Stomach (tissue), 9 donors: ENCODE measurements around the gene RSRP1. TPM values are rescaled to one million over a fixed set of nuclear protein-coding genes. Genes with fewer than 3 reads are reported as not detected.

ENCODE experiments used
- DNase-seq, 2 donors: peaks; one replicate each; pipeline versions ENCODE4 v3.0.0 to v3.0.0-alpha.2; 2013 to 2019
- H3K27ac ChIP-seq, 5 donors: fragments of 200-600 bp in 4 of 5; sonication (generic) in 4 of 5; one replicate each; pipeline ENCODE4 v1.5.1; 2013 to 2019; ENCODE audit warnings: mild to moderate bottlenecking in 1 of 5, moderate library complexity in 1 of 5
- H3K27me3 ChIP-seq, 3 donors: fragments of 200-600 bp; sonication (generic); one replicate each; pipeline ENCODE4 v1.5.1; 2017 to 2019; ENCODE audit warnings: mixed run types in 1 of 3
- H3K36me3 ChIP-seq, 4 donors: fragments of 200-600 bp; sonication (generic); 1 replicate in 3 of 4; 2 replicates in 1 of 4; pipeline ENCODE4 v1.5.1; 2016 to 2019
- H3K4me1 ChIP-seq, 4 donors: fragments of 200-600 bp; sonication (generic); one replicate each; pipeline ENCODE4 v1.5.1; 2016 to 2019
- H3K4me3 ChIP-seq, 4 donors: fragments of 200-600 bp; sonication (generic) in 3 of 4; one replicate each; pipeline ENCODE4 v1.5.1; 2016 to 2019; ENCODE audit warnings: mild to moderate bottlenecking in 1 of 4
- H3K9me3 ChIP-seq, 4 donors: fragments of 200-600 bp; sonication (generic); one replicate each; pipeline ENCODE4 v1.5.1; 2016 to 2019
- CTCF ChIP-seq, 7 experiments: fragments of 450-650 bp in 4 of 7; fragments of 200-600 bp in 3 of 7; sonication (generic) in 3 of 7; IDR thresholded peaks; one replicate each; pipeline ENCODE4 v1.5.1; 2016 to 2019; ENCODE audit warnings: antibody characterized with exemption in 7 of 7, control low read depth in 2 of 7, mild to moderate bottlenecking in 1 of 7
- EP300 ChIP-seq: sonication (generic); formaldehyde crosslinking; IDR thresholded peaks from one replicate; pipeline ENCODE4 v1.6.1; 2017; ENCODE audit warnings: antibody characterized with exemption
- POLR2A ChIP-seq, 4 donors: fragments of 450-650 bp; IDR thresholded peaks; one replicate each; pipeline ENCODE4 v1.6.1; 2016; ENCODE audit warnings: antibody characterized with exemption in 4 of 4, control low read depth in 2 of 4, mild to moderate bottlenecking in 1 of 4, moderate library complexity in 1 of 4
- POLR2AphosphoS5 ChIP-seq, 3 donors: sonication (generic); formaldehyde crosslinking; IDR thresholded peaks; one replicate each; pipeline ENCODE4 v1.6.1; 2016; ENCODE audit warnings: antibody characterized with exemption in 3 of 3
- WGBS, 5 donors: extraction: QIAGEN DNeasy Blood & Tissue Kit in 3 of 5; methylation state at CpG; one replicate each; pipeline versions ENCODE4 v1.1.5 to v1.1.7; 2013 to 2018; 5-methylcytosine and 5-hydroxymethylcytosine counted together
- intact Hi-C: fragments of 100-400 bp; cut with DNase I; formaldehyde crosslinking; loops from one replicate; pipeline ENCODE4 v1.15.1; 2023; ENCODE audit warnings: low total_unique reads
- polyA plus RNA-seq, 3 donors: library from polyadenylated mRNA; stranded (reverse); fragments of 200-250 nt; gene quantifications; one replicate each; pipeline ENCODE4 v1.2.3, GENCODE V29; 2013
- total RNA-seq, 5 donors: library from RNA; depleted of rRNA; stranded (reverse); fragments of >200 nt; gene quantifications; one replicate each; pipeline versions ENCODE4 v1.1.0 to v1.2.3, GENCODE V29; 2014 to 2016
- donor health status: healthy with polysubstance abuse.
- donor health status: Bipolar disorder and iron deficiency.
- donor health status: healthy.

The RSRP1 gene
- total and polyA plus RNA-seq, 8 donors, result 12.8 to 476 (median 151) TPM

GRCh38 chr1:25196830-25197229 lies 50.4 kb downstream of the RSRP1 start:
- Histone ChIP-seq H3K4me3 (no peak overlapping the region), H3K27ac (no peak overlapping the region), H3K4me1 (peaks cover 10 to 18% (median 12%) of the 10 kb centered on the region in 4 donors), H3K27me3 (peaks cover 0 to 7% (median 0%) of the 10 kb centered on the region in 3 donors), H3K9me3 (no peaks in the 10 kb centered on the region), H3K36me3 (no peaks in the 10 kb centered on the region)
- DNase-seq, result no peak
- intact Hi-C loops, result no loop called here
- WGBS, 5 donors, result 80 to 91% (median 89%) methylated on average over 7 of the region's 7 CpGs
- TF ChIP-seq POLR2AphosphoS5 (IDR thresholded peaks at IDR 0.05) (no peak), POLR2A (IDR thresholded peaks at IDR 0.05) (no peak), EP300 (no peak)

- intact Hi-C loops, result no loop called here
- Histone ChIP-seq H3K27me3 (peaks cover 0 to 7% (median 0%) of the 10 kb centered on the region in 3 donors), H3K4me3 (no peak overlapping the region), H3K36me3 (no peaks in the 10 kb centered on the region), H3K27ac (no peak overlapping the region), H3K9me3 (no peaks in the 10 kb centered on the region), H3K4me1 (peaks cover 10 to 18% (median 12%) of the 10 kb centered on the region in 4 donors)
- DNase-seq, result no peak
- no peak for TF ChIP-seq POLR2AphosphoS5 (IDR thresholded peaks at IDR 0.05)
- no peak for TF ChIP-seq CTCF (IDR thresholded peaks at IDR 0.05)
- TF ChIP-seq EP300, result no peak
- TF ChIP-seq POLR2A (IDR thresholded peaks at IDR 0.05), result no peak
- 47 to 81% (median 73%) methylated on average over 6 of the region's 6 CpGs for WGBS, 5 donors
These were observed 51.4 kb downstream of the RSRP1 start for GRCh38 chr1:25195835-25196234.

GRCh38 chr1:25194572-25195020 lies 52.7 kb downstream of the RSRP1 start:
- H3K36me3 ChIP-seq, result no peaks in the 10 kb centered on the region
- H3K27me3 ChIP-seq, result peaks cover 0 to 7% (median 0%) of the 10 kb centered on the region in 3 donors
- H3K4me3 ChIP-seq, result no peak overlapping the region
- peak in 1 of 2 donors; percentile 38 for DNase-seq
- no peak overlapping the region for H3K27ac ChIP-seq
- intact Hi-C loops, result no loop called here
- H3K4me1 ChIP-seq, result peaks cover 10 to 18% (median 12%) of the 10 kb centered on the region in 4 donors
- WGBS, 5 donors, result 65 to 86% (median 80%) methylated on average over 17 of the region's 17 CpGs
- H3K9me3 ChIP-seq, result no peaks in the 10 kb centered on the region
- no peak for TF ChIP-seq CTCF (IDR thresholded peaks at IDR 0.05)
- TF ChIP-seq POLR2AphosphoS5 (IDR thresholded peaks at IDR 0.05), result no peak
- no peak for TF ChIP-seq EP300
- TF ChIP-seq POLR2A (IDR thresholded peaks at IDR 0.05), result no peak

DNA sequence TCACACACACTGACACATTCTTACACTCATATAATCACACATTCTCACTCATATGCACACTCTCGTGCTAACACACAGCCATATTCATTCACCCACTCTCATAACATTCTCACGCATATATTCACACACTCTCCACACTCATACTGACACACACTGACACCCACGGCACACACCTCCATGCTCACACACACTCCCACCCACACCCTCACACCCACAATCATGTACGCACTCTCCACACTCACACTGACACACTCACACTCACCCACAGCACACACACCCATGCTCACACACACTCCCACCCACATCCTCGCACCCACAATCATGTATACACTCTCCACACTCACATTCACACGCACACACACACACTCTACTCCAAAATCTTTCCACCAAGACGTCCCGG lies 53.2 kb downstream of the RSRP1 start:
- H3K4me3 ChIP-seq, result no peak overlapping the region
- intact Hi-C loops, result no loop called here
- H3K9me3 ChIP-seq, result no peaks in the 10 kb centered on the region
- no peak for DNase-seq
- TF ChIP-seq CTCF (IDR thresholded peaks at IDR 0.05), result no peak
- TF ChIP-seq POLR2AphosphoS5 (IDR thresholded peaks at IDR 0.05), result no peak
- TF ChIP-seq EP300, result no peak
- no peak for TF ChIP-seq POLR2A (IDR thresholded peaks at IDR 0.05)
- WGBS, 5 donors, result 71 to 85% (median 81%) methylated on average over 8 of the region's 8 CpGs
- H3K36me3 ChIP-seq, result no peaks in the 10 kb centered on the region
- peaks cover 10 to 16% (median 12%) of the 10 kb centered on the region in 4 donors for H3K4me1 ChIP-seq
- peaks cover 0 to 7% (median 0%) of the 10 kb centered on the region in 3 donors for H3K27me3 ChIP-seq
- no peak overlapping the region for H3K27ac ChIP-seq

GRCh38 chr1:25193229-25193628 lies 54.0 kb downstream of the RSRP1 start:
- intact Hi-C loops, result no loop called here
- no peak for DNase-seq
- Histone ChIP-seq H3K9me3 (no peaks in the 10 kb centered on the region), H3K36me3 (no peaks in the 10 kb centered on the region), H3K4me3 (no peak overlapping the region), H3K4me1 (peaks cover 5 to 8% (median 7%) of the 10 kb centered on the region in 4 donors), H3K27me3 (peaks cover 0 to 7% (median 0%) of the 10 kb centered on the region in 3 donors), H3K27ac (no peak overlapping the region)
- TF ChIP-seq EP300 (no peak), POLR2A (IDR thresholded peaks at IDR 0.05) (no peak), CTCF (IDR thresholded peaks at IDR 0.05) (no peak), POLR2AphosphoS5 (IDR thresholded peaks at IDR 0.05) (no peak)
- 61 to 69% (median 65%) methylated on average over 9 of the region's 9 CpGs for WGBS, 5 donors
